SK-N-SH (cell line): Measurements from ENCODE around the gene UPP1. TPM values are rescaled to one million over a fixed set of nuclear protein-coding genes. Genes with fewer than 3 reads are reported as not detected.

ENCODE experiments used
- CTCF ChIA-PET: fragments of 300-600, 350-600 bp; formaldehyde crosslinking; extraction: SDS; loops from one replicate; lab custom pipeline; 2021; lab: Yijun Ruan, JAX
- POLR2A ChIA-PET: fragments of 350-600 bp; sonication (Branson Sonifier 250); formaldehyde crosslinking; extraction: SDS; loops from one replicate; lab custom pipeline; 2020; ENCODE audit warnings: antibody characterized with exemption, inconsistent platforms; lab: Yijun Ruan, JAX
- DNase-seq: peaks from one replicate; pipeline ENCODE4 v3.0.0; 2012
- H2AFZ ChIP-seq: fragments of 200-600 bp; sonication (generic); 2 replicates; pipeline ENCODE4 v1.8.1; 2016; ENCODE audit warnings: antibody characterized with exemption, mild to moderate bottlenecking, low read depth
- H3F3A ChIP-seq: fragments of 200-600 bp; sonication (generic); replicated peaks from 2 replicates; pipeline ENCODE3; 2016; ENCODE audit warnings: antibody characterized with exemption, mild to moderate bottlenecking; ENCODE audit not compliant: insufficient read depth
- H3K27ac ChIP-seq, 2 experiments: fragments of 200-500 bp in 1 of 2; fragments of 200-600 bp in 1 of 2; sonication (Bioruptor generic) in 1 of 2; sonication (generic), shearing (Covaris generic) in 1 of 2; 2 replicates each; pipeline versions ENCODE4 v1.5.1 to v1.6.1; 2014 to 2016; ENCODE audit warnings: low read depth in 2 of 2, inconsistent platforms in 1 of 2, low read length in 1 of 2, mild to moderate bottlenecking in 1 of 2, mixed read lengths in 1 of 2
- H3K27me3 ChIP-seq: fragments of 200-600 bp; sonication (generic), shearing (Covaris generic); 2 replicates; pipeline ENCODE4 v1.6.1; 2016; ENCODE audit warnings: mixed run types; ENCODE audit not compliant: insufficient read depth
- H3K36me3 ChIP-seq, 2 experiments: fragments of 200-500 bp in 1 of 2; fragments of 200-600 bp in 1 of 2; sonication (Bioruptor generic) in 1 of 2; sonication (generic) in 1 of 2; replicated peaks in 1 of 2; 2 replicates each; pipeline versions ENCODE3 to v1.5.1; 2014 to 2016; ENCODE audit warnings: low read length in 1 of 2, mild to moderate bottlenecking in 1 of 2; ENCODE audit not compliant: insufficient read depth in 2 of 2, control insufficient read depth in 1 of 2
- H3K4me1 ChIP-seq, 2 experiments: fragments of 200-500 bp in 1 of 2; fragments of 200-600 bp in 1 of 2; sonication (Bioruptor generic) in 1 of 2; sonication (generic), shearing (Covaris generic) in 1 of 2; 2 replicates each; pipeline versions ENCODE4 v1.5.1 to v1.6.1; 2014 to 2016; ENCODE audit warnings: low read depth in 1 of 2, low read length in 1 of 2, mixed run types in 1 of 2; ENCODE audit not compliant: insufficient read depth in 2 of 2, control insufficient read depth in 1 of 2
- H3K4me2 ChIP-seq: fragments of 200-600 bp; sonication (generic), shearing (Covaris generic); 2 replicates; pipeline ENCODE4 v1.6.1; 2017; ENCODE audit warnings: mixed run types
- H3K4me3 ChIP-seq, 2 experiments: fragments of 200-500 bp in 1 of 2; fragments of 200-600 bp in 1 of 2; sonication (Bioruptor generic) in 1 of 2; sonication (generic), shearing (Covaris generic) in 1 of 2; 2 replicates each; pipeline versions ENCODE4 v1.5.1 to v1.8.1; 2014 to 2016; ENCODE audit warnings: low read depth in 2 of 2, inconsistent platforms in 1 of 2, low read length in 1 of 2, mild to moderate bottlenecking in 1 of 2, mixed read lengths in 1 of 2, moderate library complexity in 1 of 2
- H3K79me2 ChIP-seq: fragments of 200-600 bp; sonication (generic); 2 replicates; pipeline ENCODE4 v1.8.1; 2017; ENCODE audit warnings: mild to moderate bottlenecking; ENCODE audit not compliant: insufficient read depth
- H3K9ac ChIP-seq: fragments of 200-600 bp; sonication (generic); 2 replicates; pipeline ENCODE4 v1.6.1; 2017; ENCODE audit warnings: mixed run types
- H3K9me2 ChIP-seq: fragments of 200-600 bp; sonication (generic); 2 replicates; pipeline ENCODE4 v1.6.1; 2017; ENCODE audit warnings: mixed run types
- H3K9me3 ChIP-seq: fragments of 200-600 bp; sonication (generic); 2 replicates; pipeline ENCODE4 v1.6.1; 2017; ENCODE audit warnings: mixed run types, mild to moderate bottlenecking, moderate library complexity
- H4K20me1 ChIP-seq: fragments of 200-600 bp; sonication (generic); 2 replicates; pipeline ENCODE4 v1.6.1; 2017; ENCODE audit warnings: mild to moderate bottlenecking, mixed run types; ENCODE audit not compliant: insufficient read depth
- EZH2phosphoT487 ChIP-seq: fragments of 200-600 bp; sonication (generic); IDR thresholded peaks from 2 replicates; pipeline ENCODE4 v1.6.1; 2017; ENCODE audit warnings: low read depth, mixed run types, mild to moderate bottlenecking, antibody characterized with exemption, moderate library complexity, borderline replicate concordance
- FOSL2 ChIP-seq: IDR thresholded peaks from 2 replicates; pipeline ENCODE4 v1.4.0; 2012; ENCODE audit warnings: low read depth, mild to moderate bottlenecking, moderate library complexity, borderline replicate concordance
- FOXM1 ChIP-seq: IDR thresholded peaks from 2 replicates; pipeline ENCODE4 v1.4.0; 2012; ENCODE audit warnings: low read depth, mild to moderate bottlenecking
- GATA2 ChIP-seq: sonication (generic); formaldehyde crosslinking; IDR thresholded peaks from 2 replicates; pipeline ENCODE4 v1.5.0; 2020; ENCODE audit warnings: mild to moderate bottlenecking, missing genetic modification reagents
- IRF3 ChIP-seq: fragments of 150-350 bp; IDR thresholded peaks from 2 replicates; pipeline ENCODE4 v1.6.1; 2016; ENCODE audit warnings: mild to moderate bottlenecking, low read depth, low read length
- JUND ChIP-seq: IDR thresholded peaks from 2 replicates; pipeline ENCODE4 v1.4.0; 2012
- SMC3 ChIP-seq: IDR thresholded peaks from 2 replicates; pipeline ENCODE4 v1.6.1; 2012; ENCODE audit warnings: low read depth, low read length, improper control_type of control experiment
- TCF12 ChIP-seq: IDR thresholded peaks from 2 replicates; pipeline ENCODE4 v1.4.0; 2012
- USF1 ChIP-seq: IDR thresholded peaks from 2 replicates; pipeline ENCODE4 v1.4.0; 2012; ENCODE audit warnings: low read depth, borderline replicate concordance
- YY1 ChIP-seq: IDR thresholded peaks from 2 replicates; pipeline ENCODE4 v1.4.0; 2012; ENCODE audit warnings: low read depth, mild to moderate bottlenecking
- WGBS: methylation state at CpG from one replicate; pipeline ENCODE4 v1.1.6; 2017; ENCODE audit warnings: low lambda C conversion rate; 5-methylcytosine and 5-hydroxymethylcytosine counted together
- polyA plus RNA-seq, 3 experiments: library from polyadenylated mRNA; depleted of rRNA; stranded (reverse); fragments of >200 nt; gene quantifications; 2 replicates each; pipeline ENCODE4 v1.2.3, GENCODE V29; 2012
- TF ChIP-seq, protein P1 (sequence below): IDR thresholded peaks from 2 replicates; pipeline ENCODE4 v1.6.1; 2012; ENCODE audit warnings: mild to moderate bottlenecking, low read depth, low read length, moderate library complexity
- TF ChIP-seq, protein P2 (sequence below): IDR thresholded peaks from 2 replicates; pipeline ENCODE4 v1.4.0; 2012; ENCODE audit warnings: low read depth, borderline replicate concordance
- TF ChIP-seq, protein P3 (sequence below): IDR thresholded peaks from 2 replicates; pipeline ENCODE4; 2012
- TF ChIP-seq, protein P4 (sequence below): fragments of 150-350 bp; IDR thresholded peaks from 2 replicates; pipeline ENCODE4 v1.6.1; 2017; ENCODE audit warnings: antibody characterized with exemption, low read length, low read depth, borderline replicate concordance

UPP1 gene
- polyA plus RNA-seq, 1 of the 3 experiments (the other 2 are of a cell fraction) = 56.9 TPM

GRCh38 chr7:48111596-48111995, 22.5 kb downstream of the UPP1 start:
- H2AFZ ChIP-seq = no peak overlapping the region
- ChIA-PET POLR2A (no interaction called here), CTCF (interaction anchor here (1.0 to 12.8 kb wide), 15 partner anchors 9 to 845 kb away, joined by 3 to 185 read pairs (median 27); partner anchors contain the start of genes PKD1L1 and UPP1)
- DNase-seq = no peak
- no peaks in the 10 kb centered on the region for H3F3A ChIP-seq
- no peaks in the 10 kb centered on the region for H3K79me2 ChIP-seq
- H3K9me3 ChIP-seq = no peaks in the 10 kb centered on the region
- peaks cover 0 to 4% of the 10 kb centered on the region in 2 experiments; a peak in 1 of 4 replicates for H3K4me1 ChIP-seq
- WGBS = 93% methylated on average over 8 of the region's 8 CpGs
- no peak overlapping the region for H3K27ac ChIP-seq
- no peak overlapping the region for H3K4me2 ChIP-seq
- H3K9ac ChIP-seq = no peak overlapping the region
- peaks cover 8 to 24% of the 10 kb centered on the region in 2 experiments for H3K36me3 ChIP-seq
- no peak overlapping the region for H3K4me3 ChIP-seq
- no peaks in the 10 kb centered on the region for H3K9me2 ChIP-seq
- H3K27me3 ChIP-seq = no peaks in the 10 kb centered on the region
- H4K20me1 ChIP-seq = no peaks in the 10 kb centered on the region
- TF ChIP-seq FOXM1 = no peak
- TF ChIP-seq YY1 = no peak
- TF ChIP-seq, protein P1, sequence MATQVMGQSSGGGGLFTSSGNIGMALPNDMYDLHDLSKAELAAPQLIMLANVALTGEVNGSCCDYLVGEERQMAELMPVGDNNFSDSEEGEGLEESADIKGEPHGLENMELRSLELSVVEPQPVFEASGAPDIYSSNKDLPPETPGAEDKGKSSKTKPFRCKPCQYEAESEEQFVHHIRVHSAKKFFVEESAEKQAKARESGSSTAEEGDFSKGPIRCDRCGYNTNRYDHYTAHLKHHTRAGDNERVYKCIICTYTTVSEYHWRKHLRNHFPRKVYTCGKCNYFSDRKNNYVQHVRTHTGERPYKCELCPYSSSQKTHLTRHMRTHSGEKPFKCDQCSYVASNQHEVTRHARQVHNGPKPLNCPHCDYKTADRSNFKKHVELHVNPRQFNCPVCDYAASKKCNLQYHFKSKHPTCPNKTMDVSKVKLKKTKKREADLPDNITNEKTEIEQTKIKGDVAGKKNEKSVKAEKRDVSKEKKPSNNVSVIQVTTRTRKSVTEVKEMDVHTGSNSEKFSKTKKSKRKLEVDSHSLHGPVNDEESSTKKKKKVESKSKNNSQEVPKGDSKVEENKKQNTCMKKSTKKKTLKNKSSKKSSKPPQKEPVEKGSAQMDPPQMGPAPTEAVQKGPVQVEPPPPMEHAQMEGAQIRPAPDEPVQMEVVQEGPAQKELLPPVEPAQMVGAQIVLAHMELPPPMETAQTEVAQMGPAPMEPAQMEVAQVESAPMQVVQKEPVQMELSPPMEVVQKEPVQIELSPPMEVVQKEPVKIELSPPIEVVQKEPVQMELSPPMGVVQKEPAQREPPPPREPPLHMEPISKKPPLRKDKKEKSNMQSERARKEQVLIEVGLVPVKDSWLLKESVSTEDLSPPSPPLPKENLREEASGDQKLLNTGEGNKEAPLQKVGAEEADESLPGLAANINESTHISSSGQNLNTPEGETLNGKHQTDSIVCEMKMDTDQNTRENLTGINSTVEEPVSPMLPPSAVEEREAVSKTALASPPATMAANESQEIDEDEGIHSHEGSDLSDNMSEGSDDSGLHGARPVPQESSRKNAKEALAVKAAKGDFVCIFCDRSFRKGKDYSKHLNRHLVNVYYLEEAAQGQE = no peak
- no peak for TF ChIP-seq GATA2 (CRISPR knock-in tag)
- TF ChIP-seq IRF3 = no peak
- no peak for TF ChIP-seq JUND
- TF ChIP-seq, protein P2, sequence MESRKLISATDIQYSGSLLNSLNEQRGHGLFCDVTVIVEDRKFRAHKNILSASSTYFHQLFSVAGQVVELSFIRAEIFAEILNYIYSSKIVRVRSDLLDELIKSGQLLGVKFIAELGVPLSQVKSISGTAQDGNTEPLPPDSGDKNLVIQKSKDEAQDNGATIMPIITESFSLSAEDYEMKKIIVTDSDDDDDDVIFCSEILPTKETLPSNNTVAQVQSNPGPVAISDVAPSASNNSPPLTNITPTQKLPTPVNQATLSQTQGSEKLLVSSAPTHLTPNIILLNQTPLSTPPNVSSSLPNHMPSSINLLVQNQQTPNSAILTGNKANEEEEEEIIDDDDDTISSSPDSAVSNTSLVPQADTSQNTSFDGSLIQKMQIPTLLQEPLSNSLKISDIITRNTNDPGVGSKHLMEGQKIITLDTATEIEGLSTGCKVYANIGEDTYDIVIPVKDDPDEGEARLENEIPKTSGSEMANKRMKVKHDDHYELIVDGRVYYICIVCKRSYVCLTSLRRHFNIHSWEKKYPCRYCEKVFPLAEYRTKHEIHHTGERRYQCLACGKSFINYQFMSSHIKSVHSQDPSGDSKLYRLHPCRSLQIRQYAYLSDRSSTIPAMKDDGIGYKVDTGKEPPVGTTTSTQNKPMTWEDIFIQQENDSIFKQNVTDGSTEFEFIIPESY = no peak

GRCh38 chr7:48112401-48113165, 23.5 kb downstream of the UPP1 start:
- Histone ChIP-seq H2AFZ (peak overlapping the region; percentile 26; the same call in 1 of the 2 replicates), H3K27me3 (no peaks in the 10 kb centered on the region), H3F3A (no peaks in the 10 kb centered on the region), H3K9ac (no peak overlapping the region), H3K9me3 (no peaks in the 10 kb centered on the region), H3K4me1 (peaks cover 0 to 4% of the 10 kb centered on the region in 2 experiments; a peak in 1 of 4 replicates), H3K4me2 (no peak overlapping the region), H3K4me3 (no peak overlapping the region), H4K20me1 (no peaks in the 10 kb centered on the region), H3K9me2 (no peaks in the 10 kb centered on the region), H3K36me3 (peaks cover 8 to 14% of the 10 kb centered on the region in 2 experiments), H3K79me2 (no peaks in the 10 kb centered on the region), H3K27ac (no peak overlapping the region)
- TF ChIP-seq SMC3 = no peak
- TF ChIP-seq USF1 = no peak
- 0 out of 2 replicates have a peak, but pooled peaks have one; percentile 28 for TF ChIP-seq TCF12
- TF ChIP-seq, protein P3, sequence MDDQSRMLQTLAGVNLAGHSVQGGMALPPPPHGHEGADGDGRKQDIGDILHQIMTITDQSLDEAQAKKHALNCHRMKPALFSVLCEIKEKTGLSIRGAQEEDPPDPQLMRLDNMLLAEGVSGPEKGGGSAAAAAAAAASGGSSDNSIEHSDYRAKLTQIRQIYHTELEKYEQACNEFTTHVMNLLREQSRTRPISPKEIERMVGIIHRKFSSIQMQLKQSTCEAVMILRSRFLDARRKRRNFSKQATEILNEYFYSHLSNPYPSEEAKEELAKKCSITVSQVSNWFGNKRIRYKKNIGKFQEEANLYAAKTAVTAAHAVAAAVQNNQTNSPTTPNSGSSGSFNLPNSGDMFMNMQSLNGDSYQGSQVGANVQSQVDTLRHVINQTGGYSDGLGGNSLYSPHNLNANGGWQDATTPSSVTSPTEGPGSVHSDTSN = peak; percentile 64; the same call in 1 of the 2 replicates
- 0 out of 2 replicates have a peak, but pooled peaks have one; percentile 38 for TF ChIP-seq FOSL2
- no peak for TF ChIP-seq EZH2phosphoT487
- TF ChIP-seq YY1 = no peak
- TF ChIP-seq, protein P4, sequence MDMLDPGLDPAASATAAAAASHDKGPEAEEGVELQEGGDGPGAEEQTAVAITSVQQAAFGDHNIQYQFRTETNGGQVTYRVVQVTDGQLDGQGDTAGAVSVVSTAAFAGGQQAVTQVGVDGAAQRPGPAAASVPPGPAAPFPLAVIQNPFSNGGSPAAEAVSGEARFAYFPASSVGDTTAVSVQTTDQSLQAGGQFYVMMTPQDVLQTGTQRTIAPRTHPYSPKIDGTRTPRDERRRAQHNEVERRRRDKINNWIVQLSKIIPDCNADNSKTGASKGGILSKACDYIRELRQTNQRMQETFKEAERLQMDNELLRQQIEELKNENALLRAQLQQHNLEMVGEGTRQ = no peak
- ChIA-PET POLR2A (no interaction called here), CTCF (interaction anchor here (12.8 kb wide), 1 partner anchor 168 kb away, joined by 185 read pairs; no protein-coding TSS in a partner anchor)
- WGBS = 66% methylated on average over 7 of the region's 7 CpGs
- DNase-seq = no peak
